Trophoblast cell (in vitro differentiated cells and primary cell): ENCODE results near the gene ANKRD33B.
A peak's percentile ranks its signal among the peaks of the same experiment; 100 is the strongest.

Experiments
- DNase-seq, 2 donors: peaks; one replicate each; pipeline ENCODE4 v3.0.0-alpha.2; 2016
- H2AFZ ChIP-seq: 2 replicates; pipeline ENCODE4 v1.6.1; 2013; ENCODE audit warnings: low read length, moderate library complexity, mild to moderate bottlenecking; ENCODE audit not compliant: insufficient read depth, poor library complexity
- H2AK5ac ChIP-seq: 2 replicates; pipeline ENCODE4 v1.6.1; 2013; ENCODE audit warnings: mild to moderate bottlenecking, low read length
- H2BK120ac ChIP-seq: 2 replicates; pipeline ENCODE4 v1.6.1; 2013; ENCODE audit warnings: low read length, mild to moderate bottlenecking, moderate library complexity; ENCODE audit not compliant: insufficient read depth, poor library complexity
- H2BK12ac ChIP-seq: 2 replicates; pipeline ENCODE4 v1.6.1; 2013; ENCODE audit warnings: mild to moderate bottlenecking, low read length, moderate library complexity
- H2BK5ac ChIP-seq: 2 replicates; pipeline ENCODE4 v1.6.1; 2013; ENCODE audit warnings: low read length, low read depth, moderate library complexity, mild to moderate bottlenecking; ENCODE audit not compliant: poor library complexity
- H3K14ac ChIP-seq: 2 replicates; pipeline ENCODE4 v1.6.1; 2013; ENCODE audit warnings: mild to moderate bottlenecking, low read length
- H3K18ac ChIP-seq: 2 replicates; pipeline ENCODE4 v1.6.1; 2013; ENCODE audit warnings: mild to moderate bottlenecking, low read length
- H3K23ac ChIP-seq: 2 replicates; pipeline ENCODE4 v1.6.1; 2013; ENCODE audit warnings: low read length
- H3K27ac ChIP-seq: 2 replicates; pipeline ENCODE4 v1.5.1; 2013; ENCODE audit warnings: low read depth, mild to moderate bottlenecking, inconsistent platforms, low read length, moderate library complexity
- H3K27me3 ChIP-seq: 2 replicates; pipeline ENCODE4 v1.6.1; 2013; ENCODE audit warnings: inconsistent platforms, mild to moderate bottlenecking, low read length, moderate library complexity; ENCODE audit not compliant: insufficient read depth
- H3K36me3 ChIP-seq, 2 experiments: 1 replicate in 1 of 2; 2 replicates in 1 of 2; pipeline ENCODE4 v1.6.1; 2013; ENCODE audit warnings: low read length in 2 of 2, mild to moderate bottlenecking in 2 of 2, moderate library complexity in 1 of 2; ENCODE audit not compliant: insufficient read depth in 2 of 2, control insufficient read depth in 1 of 2
- H3K4ac ChIP-seq: 2 replicates; pipeline ENCODE4 v1.6.1; 2013; ENCODE audit warnings: low read depth, mild to moderate bottlenecking, low read length, moderate library complexity
- H3K4me1 ChIP-seq, 2 experiments: 1 replicate in 1 of 2; 2 replicates in 1 of 2; pipeline ENCODE4 v1.6.1; 2013; ENCODE audit warnings: low read length in 2 of 2, mild to moderate bottlenecking in 2 of 2, moderate library complexity in 1 of 2; ENCODE audit not compliant: insufficient read depth in 2 of 2, control insufficient read depth in 1 of 2
- H3K4me2 ChIP-seq: 2 replicates; pipeline ENCODE4 v1.6.1; 2013; ENCODE audit warnings: inconsistent platforms, mild to moderate bottlenecking, low read length, moderate library complexity
- H3K4me3 ChIP-seq: 2 replicates; pipeline ENCODE4 v1.5.1; 2013; ENCODE audit warnings: mild to moderate bottlenecking, low read depth, low read length, inconsistent platforms
- H3K79me1 ChIP-seq: one replicate; pipeline ENCODE4 v1.6.1; 2013; ENCODE audit warnings: low read length
- H3K79me2 ChIP-seq: 2 replicates; pipeline ENCODE4 v1.6.1; 2013; ENCODE audit warnings: low read length, mild to moderate bottlenecking; ENCODE audit not compliant: control insufficient read depth, insufficient read depth, poor library complexity
- H3K9ac ChIP-seq: 2 replicates; pipeline ENCODE4 v1.6.1; 2013; ENCODE audit warnings: mild to moderate bottlenecking, low read length
- H3K9me3 ChIP-seq: 2 replicates; pipeline ENCODE4 v1.6.1; 2013; ENCODE audit warnings: low read depth, mild to moderate bottlenecking, control low read depth, inconsistent platforms, low read length; ENCODE audit not compliant: insufficient read depth
- H4K12ac ChIP-seq: 2 replicates; pipeline ENCODE4 v1.6.1; 2013; ENCODE audit warnings: low read depth, mild to moderate bottlenecking, low read length, moderate library complexity
- H4K8ac ChIP-seq: 2 replicates; pipeline ENCODE4 v1.6.1; 2013; ENCODE audit warnings: low read depth, mild to moderate bottlenecking, low read length, moderate library complexity
- H4K91ac ChIP-seq: one replicate; pipeline ENCODE4 v1.6.1; 2013; ENCODE audit warnings: low read depth, mild to moderate bottlenecking, low read length, moderate library complexity
- WGBS: extraction: QIAGEN DNeasy Blood & Tissue Kit; methylation state at CpG from one replicate; pipeline ENCODE4 v1.1.7; 2013; ENCODE audit warnings: missing lambda C conversion rate; ENCODE audit not compliant: insufficient read length, insufficient coverage; ENCODE audit errors: extremely low coverage; 5-methylcytosine and 5-hydroxymethylcytosine counted together

The ANKRD33B gene

GRCh38 chr5:10624206-10624605, 60.3 kb downstream of the ANKRD33B start:
- WGBS = no CpG with 5 or more reads among the region's 11 CpGs
- no peak overlapping the region for H4K12ac ChIP-seq
- H3K4me2 ChIP-seq = no peak overlapping the region
- H3K27me3 ChIP-seq = no peaks in the 10 kb centered on the region
- H3K14ac ChIP-seq = no peak overlapping the region
- H3K9me3 ChIP-seq = no peaks in the 10 kb centered on the region
- no peak for DNase-seq
- H3K4me1 ChIP-seq = peaks cover 0 to 2% of the 10 kb centered on the region in 2 experiments
- no peaks in the 10 kb centered on the region for H3K79me1 ChIP-seq
- no peak overlapping the region for H2BK120ac ChIP-seq
- no peak overlapping the region for H3K9ac ChIP-seq
- peaks cover 5 to 10% of the 10 kb centered on the region in 2 experiments for H3K36me3 ChIP-seq
- H2AK5ac ChIP-seq = no peak overlapping the region
- no peak overlapping the region for H3K4me3 ChIP-seq
- no peak overlapping the region for H2BK5ac ChIP-seq
- no peak overlapping the region for H2AFZ ChIP-seq
- no peak overlapping the region for H3K4ac ChIP-seq
- no peak overlapping the region for H3K27ac ChIP-seq
- H4K91ac ChIP-seq = no peak overlapping the region
- H3K18ac ChIP-seq = no peak overlapping the region
- H3K79me2 ChIP-seq = no peaks in the 10 kb centered on the region
- no peak overlapping the region for H2BK12ac ChIP-seq
- H4K8ac ChIP-seq = no peak overlapping the region
- H3K23ac ChIP-seq = no peak overlapping the region

- Histone ChIP-seq H3K9ac (no peak overlapping the region), H2BK120ac (no peak overlapping the region), H2BK5ac (no peak overlapping the region), H2BK12ac (no peak overlapping the region), H3K4me3 (no peak overlapping the region), H3K4ac (no peak overlapping the region), H3K27me3 (no peaks in the 10 kb centered on the region), H2AK5ac (no peak overlapping the region), H4K91ac (no peak overlapping the region), H3K79me1 (no peaks in the 10 kb centered on the region), H3K4me1 (peaks cover 0 to 2% of the 10 kb centered on the region in 2 experiments), H3K36me3 (peaks cover 3 to 5% of the 10 kb centered on the region in 2 experiments), H3K9me3 (no peaks in the 10 kb centered on the region), H4K12ac (no peak overlapping the region), H2AFZ (no peak overlapping the region), H3K23ac (no peak overlapping the region), H3K14ac (no peak overlapping the region), H4K8ac (no peak overlapping the region), H3K79me2 (no peaks in the 10 kb centered on the region), H3K27ac (no peak overlapping the region), H3K4me2 (no peak overlapping the region), H3K18ac (no peak overlapping the region)
- no CpG with 5 or more reads among the region's 6 CpGs for WGBS
- no peak for DNase-seq
These were observed 60.8 kb downstream of the ANKRD33B start for GRCh38 chr5:10624679-10625078.

GRCh38 chr5:10625700-10626472, 62.0 kb downstream of the ANKRD33B start:
- no peak overlapping the region for H4K8ac ChIP-seq
- no peak overlapping the region for H3K23ac ChIP-seq
- no peak overlapping the region for H3K14ac ChIP-seq
- H3K79me1 ChIP-seq = no peaks in the 10 kb centered on the region
- DNase-seq = no peak
- H3K4me1 ChIP-seq = peaks cover 0 to 2% of the 10 kb centered on the region in 2 experiments
- WGBS = no CpG with 5 or more reads among the region's 15 CpGs
- no peak overlapping the region for H2BK12ac ChIP-seq
- no peak overlapping the region for H3K27ac ChIP-seq
- H4K12ac ChIP-seq = no peak overlapping the region
- no peak overlapping the region for H3K4me2 ChIP-seq
- H3K9ac ChIP-seq = no peak overlapping the region
- no peak overlapping the region for H2BK120ac ChIP-seq
- H3K27me3 ChIP-seq = no peaks in the 10 kb centered on the region
- H2BK5ac ChIP-seq = no peak overlapping the region
- no peaks in the 10 kb centered on the region for H3K79me2 ChIP-seq
- no peak overlapping the region for H3K4me3 ChIP-seq
- H3K9me3 ChIP-seq = no peaks in the 10 kb centered on the region
- no peak overlapping the region for H2AFZ ChIP-seq
- no peak overlapping the region for H3K4ac ChIP-seq
- H3K36me3 ChIP-seq = peaks cover 2 to 3% of the 10 kb centered on the region in 2 experiments
- no peak overlapping the region for H4K91ac ChIP-seq
- no peak overlapping the region for H2AK5ac ChIP-seq
- H3K18ac ChIP-seq = no peak overlapping the region

- H3K79me1 ChIP-seq = no peaks in the 10 kb centered on the region
- peak in 1 of 2 donors; percentile 32 for DNase-seq
- H2BK120ac ChIP-seq = no peak overlapping the region
- H3K27ac ChIP-seq = no peak overlapping the region
- no peak overlapping the region for H3K9ac ChIP-seq
- no peak overlapping the region for H3K4ac ChIP-seq
- no peak overlapping the region for H2AFZ ChIP-seq
- no peaks in the 10 kb centered on the region for H3K27me3 ChIP-seq
- H4K8ac ChIP-seq = no peak overlapping the region
- no peak overlapping the region for H4K12ac ChIP-seq
- H2AK5ac ChIP-seq = no peak overlapping the region
- peaks cover 0 to 2% of the 10 kb centered on the region in 2 experiments for H3K4me1 ChIP-seq
- peaks cover 2 to 3% of the 10 kb centered on the region in 2 experiments for H3K36me3 ChIP-seq
- H4K91ac ChIP-seq = no peak overlapping the region
- no CpG with 5 or more reads among the region's 12 CpGs for WGBS
- no peak overlapping the region for H3K4me2 ChIP-seq
- H3K14ac ChIP-seq = no peak overlapping the region
- H2BK5ac ChIP-seq = no peak overlapping the region
- no peak overlapping the region for H3K18ac ChIP-seq
- H3K4me3 ChIP-seq = no peak overlapping the region
- no peak overlapping the region for H3K23ac ChIP-seq
- no peaks in the 10 kb centered on the region for H3K79me2 ChIP-seq
- no peak overlapping the region for H2BK12ac ChIP-seq
- no peaks in the 10 kb centered on the region for H3K9me3 ChIP-seq
These were observed 62.7 kb downstream of the ANKRD33B start for GRCh38 chr5:10626473-10627013.
